Vagina (tissue), 2 donors: ENCODE data around the gene C2orf49. TPM values are rescaled to one million over a fixed set of nuclear protein-coding genes. Genes with fewer than 3 reads are reported as not detected.

Experiments
- DNase-seq, 2 donors: peaks; one replicate each; pipeline ENCODE4 v3.0.0-alpha.2; 2017; ENCODE audit errors: extremely low spot score in 2 of 2
- H3K27ac ChIP-seq: fragments of 200-600 bp; sonication (generic); one replicate; pipeline ENCODE4 v1.5.1; 2019
- H3K27me3 ChIP-seq: fragments of 200-600 bp; sonication (generic); one replicate; pipeline ENCODE4 v1.5.1; 2019
- H3K36me3 ChIP-seq, 2 donors: fragments of 200-600 bp; sonication (generic); one replicate each; pipeline ENCODE4 v1.5.1; 2017 to 2019
- H3K4me1 ChIP-seq: fragments of 200-600 bp; sonication (generic); one replicate; pipeline ENCODE4 v1.5.1; 2019
- H3K4me3 ChIP-seq, 2 donors: fragments of 200-600 bp; sonication (generic); 1 replicate in 1 of 2; 2 replicates in 1 of 2; pipeline ENCODE4 v1.5.1; 2016 to 2019
- H3K9me3 ChIP-seq: fragments of 200-600 bp; sonication (generic); one replicate; pipeline ENCODE4 v1.5.1; 2019
- CTCF ChIP-seq, 3 experiments: fragments of 450-650 bp in 2 of 3; fragments of 200-600 bp in 1 of 3; sonication (generic) in 1 of 3; IDR thresholded peaks; one replicate each; pipeline ENCODE4 v1.5.1; 2017 to 2019; ENCODE audit warnings: antibody characterized with exemption in 3 of 3, mild to moderate bottlenecking in 2 of 3, moderate library complexity in 2 of 3
- POLR2A ChIP-seq, 2 donors: fragments of 450-650 bp; IDR thresholded peaks; one replicate each; pipeline ENCODE4 v1.6.1; 2017; ENCODE audit warnings: antibody characterized with exemption in 2 of 2, mild to moderate bottlenecking in 2 of 2, moderate library complexity in 2 of 2
- POLR2AphosphoS5 ChIP-seq, 2 donors: sonication (generic); formaldehyde crosslinking; IDR thresholded peaks; one replicate each; pipeline ENCODE4 v1.9.0; 2017; ENCODE audit warnings: antibody characterized with exemption in 2 of 2, mild to moderate bottlenecking in 2 of 2, low read depth in 1 of 2; ENCODE audit not compliant: insufficient read depth in 1 of 2
- intact Hi-C: fragments of 100-400 bp; cut with DNase I; formaldehyde crosslinking; loops from one replicate; pipeline ENCODE4 v1.15.1; 2023
- total RNA-seq: library from RNA; depleted of rRNA; stranded (reverse); fragments of >200 nt; gene quantifications from one replicate; pipeline ENCODE4 v1.2.3, GENCODE V29; 2016

C2orf49 gene
- total RNA-seq, 1 donor from 2014 or later, result 14.0 TPM

- H3K9me3 ChIP-seq, result no peaks in the 10 kb centered on the region
- no peak overlapping the region for H3K27ac ChIP-seq
- intact Hi-C loops, result no loop called here
- H3K4me1 ChIP-seq, result no peaks in the 10 kb centered on the region
- peaks cover 0 to 25% of the 10 kb centered on the region in 2 donors for H3K36me3 ChIP-seq
- H3K4me3 ChIP-seq, result no peak overlapping the region
- DNase-seq, result no peak
- no peak for TF ChIP-seq POLR2A (IDR thresholded peaks at IDR 0.05)
- TF ChIP-seq POLR2AphosphoS5 (IDR thresholded peaks at IDR 0.05; ENCODE audit: insufficient read depth in 1 of 2, low read depth in 1 of 2), result no peak
- no peak for TF ChIP-seq CTCF (IDR thresholded peaks at IDR 0.05)
- no peaks in the 10 kb centered on the region for H3K27me3 ChIP-seq
Measured at GRCh38 chr2:105299290-105299689, 38.0 kb upstream of the C2orf49 start.

- Histone ChIP-seq H3K36me3 (peaks cover 0 to 17% of the 10 kb centered on the region in 2 donors), H3K4me3 (no peak overlapping the region), H3K27ac (no peak overlapping the region), H3K4me1 (no peaks in the 10 kb centered on the region), H3K27me3 (no peaks in the 10 kb centered on the region), H3K9me3 (no peaks in the 10 kb centered on the region)
- intact Hi-C loops, result no loop called here
- no peak for TF ChIP-seq POLR2AphosphoS5 (IDR thresholded peaks at IDR 0.05; ENCODE audit: insufficient read depth in 1 of 2, low read depth in 1 of 2)
- no peak for TF ChIP-seq POLR2A (IDR thresholded peaks at IDR 0.05)
- TF ChIP-seq CTCF (IDR thresholded peaks at IDR 0.05), result no peak
- DNase-seq, result no peak
Measured at GRCh38 chr2:105301646-105302045, 35.7 kb upstream of the C2orf49 start.

- Histone ChIP-seq H3K27ac (no peak overlapping the region), H3K4me1 (no peaks in the 10 kb centered on the region), H3K27me3 (no peaks in the 10 kb centered on the region), H3K9me3 (no peaks in the 10 kb centered on the region), H3K4me3 (no peak overlapping the region), H3K36me3 (peaks cover 0 to 11% of the 10 kb centered on the region in 2 donors)
- DNase-seq, result no peak
- TF ChIP-seq POLR2A (IDR thresholded peaks at IDR 0.05) (no peak), POLR2AphosphoS5 (IDR thresholded peaks at IDR 0.05; ENCODE audit: insufficient read depth in 1 of 2, low read depth in 1 of 2) (no peak), CTCF (IDR thresholded peaks at IDR 0.05) (no peak)
- intact Hi-C loops, result no loop called here
Measured at GRCh38 chr2:105307146-105307545, 30.2 kb upstream of the C2orf49 start.

GRCh38 chr2:105307550-105307949 lies 29.8 kb upstream of the C2orf49 start:
- H3K4me1 ChIP-seq, result no peaks in the 10 kb centered on the region
- peaks cover 0 to 11% of the 10 kb centered on the region in 2 donors for H3K36me3 ChIP-seq
- intact Hi-C loops, result no loop called here
- TF ChIP-seq CTCF (IDR thresholded peaks at IDR 0.05) (no peak), POLR2AphosphoS5 (IDR thresholded peaks at IDR 0.05; ENCODE audit: insufficient read depth in 1 of 2, low read depth in 1 of 2) (no peak), POLR2A (IDR thresholded peaks at IDR 0.05) (no peak)
- no peak for DNase-seq
- no peaks in the 10 kb centered on the region for H3K27me3 ChIP-seq
- no peak overlapping the region for H3K27ac ChIP-seq
- no peak overlapping the region for H3K4me3 ChIP-seq
- H3K9me3 ChIP-seq, result no peaks in the 10 kb centered on the region

- H3K27me3 ChIP-seq, result no peaks in the 10 kb centered on the region
- no peak overlapping the region for H3K4me3 ChIP-seq
- no peak overlapping the region for H3K27ac ChIP-seq
- TF ChIP-seq POLR2AphosphoS5 (IDR thresholded peaks at IDR 0.05; ENCODE audit: insufficient read depth in 1 of 2, low read depth in 1 of 2) (no peak), CTCF (IDR thresholded peaks at IDR 0.05) (no peak), POLR2A (IDR thresholded peaks at IDR 0.05) (no peak)
- DNase-seq, result no peak
- no peaks in the 10 kb centered on the region for H3K4me1 ChIP-seq
- intact Hi-C loops, result no loop called here
- H3K36me3 ChIP-seq, result peaks cover 0 to 11% of the 10 kb centered on the region in 2 donors
- no peaks in the 10 kb centered on the region for H3K9me3 ChIP-seq
Measured at GRCh38 chr2:105307962-105308361, 29.4 kb upstream of the C2orf49 start.
